DMS53 treated with DMSO at 0.1 percent for 48 hours (cell line): Measurements from ENCODE around the gene MUC20.
"Not testable (repeated sequence)": the region's sequence is repeated elsewhere in the genome, so short reads cannot be mapped to it uniquely, and the experiment has no call there.

Source experiments
- DNase-seq: peaks from one replicate; lab custom pipeline; 2025; ENCODE audit not compliant: unreplicated experiment; lab: John Stamatoyannopoulos, UW

The MUC20 gene

GRCh38 chr3:195728789-195729188, 8.0 kb downstream of the MUC20 start:
- not testable (repeated sequence) for DNase-seq

GRCh38 chr3:195729476-195730251, 8.9 kb downstream of the MUC20 start:
- DNase-seq = no peak

DNA sequence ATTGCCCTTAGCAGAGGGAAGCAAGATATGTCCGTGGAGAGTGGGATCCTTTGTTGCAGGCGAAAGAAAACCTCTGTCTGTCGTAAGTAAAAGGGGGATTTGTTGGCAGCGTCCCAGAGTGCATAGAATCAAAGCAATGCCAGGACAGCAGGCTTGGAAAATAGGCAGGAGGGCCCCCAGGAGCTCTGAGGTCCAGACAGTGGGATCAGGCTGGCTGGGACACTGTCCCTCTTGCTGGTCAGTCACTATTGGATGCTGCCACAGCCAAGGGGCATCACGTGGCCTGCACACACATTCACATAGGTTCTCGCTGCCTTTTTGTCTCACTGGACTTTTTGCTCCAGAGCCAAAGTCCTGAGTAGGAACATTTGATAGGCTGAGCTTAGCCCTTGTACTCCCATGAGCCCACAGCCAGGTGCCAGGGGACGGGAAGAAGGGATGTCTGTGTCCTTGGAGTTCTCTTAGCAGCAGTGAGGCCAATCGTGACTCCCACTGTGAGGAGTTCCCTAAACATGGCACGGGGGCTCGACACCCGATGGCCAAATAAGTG, 10.7 kb downstream of the MUC20 start:
- DNase-seq = no peak

DNA sequence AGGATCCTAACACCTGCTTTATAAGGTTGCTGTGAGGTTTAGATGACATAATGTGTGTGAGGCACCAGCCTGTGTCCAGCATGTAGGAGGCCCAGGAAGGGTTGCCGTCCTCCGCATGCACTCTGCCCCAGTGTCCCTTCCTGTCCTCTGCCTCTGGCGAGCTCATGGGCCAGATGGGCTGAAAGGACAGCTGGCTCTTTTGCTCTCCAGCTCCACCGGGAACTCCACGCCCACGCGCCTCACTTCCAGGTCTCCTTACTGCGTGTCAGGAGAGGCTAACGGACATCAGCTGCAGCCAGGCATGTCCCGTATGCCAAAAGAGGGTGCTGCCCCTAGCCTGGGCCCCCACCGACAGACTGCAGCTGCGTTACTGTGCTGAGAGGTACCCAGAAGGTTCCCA, 12.2 kb downstream of the MUC20 start:
- no peak for DNase-seq

DNA sequence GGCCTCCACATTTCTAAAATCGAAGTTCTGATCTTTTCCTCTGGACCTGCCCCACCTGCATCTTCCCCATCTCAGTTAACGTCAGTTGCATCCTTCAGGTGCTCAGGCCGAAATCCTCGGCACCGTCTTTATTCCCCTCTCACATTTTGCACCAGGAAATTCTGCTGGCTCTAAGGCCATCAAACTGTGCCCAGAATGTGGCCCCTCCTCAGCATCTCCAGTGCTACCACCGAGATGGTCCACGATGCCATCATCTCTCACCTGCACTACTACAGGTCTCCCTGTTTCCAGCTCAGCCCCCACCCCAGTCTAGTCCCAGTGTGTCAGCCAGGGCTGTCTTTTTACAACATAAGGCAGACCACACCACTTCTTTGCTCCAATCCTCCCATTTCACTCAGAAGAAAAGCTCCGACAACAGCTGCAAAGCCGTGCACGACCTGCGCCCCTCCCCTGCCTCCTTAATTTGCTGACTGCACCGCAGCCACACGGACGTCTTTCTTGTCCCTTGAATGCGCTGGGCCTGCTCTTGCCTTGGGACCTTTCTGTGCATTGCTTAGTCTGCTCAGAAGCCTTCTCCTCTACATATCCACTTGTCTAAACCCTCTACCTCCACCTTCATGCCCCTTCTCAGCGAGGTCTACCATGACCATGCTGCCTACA, 14.4 kb downstream of the MUC20 start:
- no peak for DNase-seq

DNA sequence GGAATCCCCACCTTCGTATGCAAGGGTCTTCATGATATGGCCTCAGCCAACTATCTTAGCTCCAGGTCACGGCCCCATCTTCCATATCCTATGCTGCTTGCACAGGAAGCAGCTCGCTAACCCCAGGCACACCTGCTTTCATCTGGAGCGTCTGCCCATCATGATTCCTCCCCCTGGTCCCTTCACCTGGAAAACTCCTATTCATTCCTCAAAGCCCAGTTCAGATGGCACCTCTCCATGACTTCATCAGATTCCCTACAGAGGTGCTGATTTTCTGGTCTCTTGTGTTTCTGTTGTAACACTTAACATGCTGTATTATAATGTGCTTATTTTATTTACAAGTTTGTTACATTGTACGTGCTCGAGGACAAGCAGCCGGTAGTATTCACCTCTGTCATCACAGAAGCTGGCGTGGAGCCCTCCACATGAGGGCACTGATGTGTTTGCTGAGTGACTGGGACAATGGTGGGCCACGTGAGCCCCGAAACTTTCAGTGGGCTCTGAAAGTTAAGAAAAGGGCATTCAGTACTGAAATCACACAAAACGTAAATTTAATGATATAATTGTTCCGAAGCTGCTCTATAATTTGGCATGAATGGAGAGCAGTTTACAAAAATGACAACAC, 16.2 kb downstream of the MUC20 start:
- DNase-seq = no peak

GRCh38 chr3:195737782-195738181, 17.0 kb downstream of the MUC20 start:
- not testable (repeated sequence) for DNase-seq

DNA sequence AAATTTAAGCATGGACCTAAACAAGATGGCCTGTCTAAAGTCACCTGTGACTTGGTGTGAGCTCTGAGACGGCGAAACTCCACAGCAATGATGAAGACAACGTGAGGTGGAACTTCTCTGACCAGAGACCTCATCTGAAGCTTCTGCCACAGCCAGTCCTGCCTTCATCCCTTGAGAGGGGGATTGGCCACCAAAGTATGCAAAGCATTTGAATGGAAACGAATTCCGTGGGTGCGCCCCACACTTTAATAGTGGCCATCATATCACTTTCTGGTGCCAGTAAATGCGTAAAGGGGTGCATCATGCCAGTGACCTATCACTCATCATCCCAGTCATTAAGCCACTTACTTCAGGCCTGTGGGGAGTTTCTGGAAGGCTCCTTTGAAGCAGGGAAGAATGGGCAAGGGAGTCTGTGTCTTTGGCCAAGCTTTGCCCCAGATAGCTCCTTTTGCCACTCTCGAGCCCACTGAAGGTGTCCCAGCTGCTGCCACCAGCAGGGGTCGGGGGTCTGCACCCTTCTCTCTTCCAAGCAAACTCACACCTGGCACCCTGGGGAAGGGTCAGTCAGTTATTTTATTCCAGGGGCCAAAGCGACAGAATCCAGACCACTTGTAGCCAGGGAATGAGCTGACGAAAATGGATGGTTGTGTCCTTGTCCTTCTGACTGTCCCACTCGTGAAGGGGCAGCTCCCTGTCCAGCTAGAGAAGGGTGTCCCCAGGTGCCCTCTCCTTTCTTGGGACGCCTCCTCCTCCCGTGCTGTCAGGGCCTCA, 17.7 kb downstream of the MUC20 start:
- DNase-seq = no peak

GRCh38 chr3:195739561-195740111, 18.9 kb downstream of the MUC20 start:
- no peak for DNase-seq

GRCh38 chr3:195744437-195744836, 23.7 kb downstream of the MUC20 start:
- DNase-seq = no peak

- DNase-seq = no peak
These were observed 25.6 kb downstream of the MUC20 start for GRCh38 chr3:195746346-195746745.

DNA sequence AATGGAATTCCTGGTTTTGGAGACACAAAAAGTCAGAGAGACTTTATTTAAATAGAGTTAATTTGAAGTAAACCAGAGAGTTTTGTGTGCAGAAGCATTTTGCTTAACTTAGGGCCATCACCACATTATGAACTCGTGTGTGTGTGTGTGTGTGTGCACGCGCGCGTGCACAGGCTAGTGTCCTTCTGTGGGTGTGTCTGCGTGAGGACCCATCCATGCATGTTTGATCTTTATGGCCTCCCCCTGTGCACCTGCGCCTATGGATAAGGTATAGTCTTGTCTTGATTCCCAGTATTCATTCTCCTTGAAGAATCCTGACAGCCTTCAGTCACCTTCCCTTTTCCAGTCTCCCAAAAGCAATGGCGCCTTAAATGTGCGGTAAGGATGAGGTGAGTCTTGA, 26.0 kb downstream of the MUC20 start:
- DNase-seq = no peak

DNA sequence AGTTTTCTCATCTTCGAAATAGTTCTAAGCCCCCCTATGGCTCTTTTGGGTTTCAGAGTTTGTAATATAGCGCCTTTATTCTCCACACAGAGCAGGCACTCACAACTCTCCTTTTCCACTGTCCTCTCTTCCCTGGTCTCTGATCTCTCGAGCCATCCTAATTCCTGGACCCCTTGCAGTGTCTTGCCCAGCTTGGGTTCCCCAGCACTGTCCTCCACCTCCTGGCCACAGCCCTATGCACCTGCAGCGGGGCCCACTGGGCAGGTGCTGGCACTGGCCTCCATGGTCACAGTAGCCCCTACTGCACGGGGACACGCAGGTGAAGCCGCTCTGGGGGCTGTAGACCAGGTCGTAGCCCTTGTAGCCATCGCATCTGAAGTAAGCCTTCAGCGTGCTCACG, 27.9 kb downstream of the MUC20 start:
- DNase-seq = no peak

- not testable (repeated sequence) for DNase-seq
These were observed 28.3 kb downstream of the MUC20 start for GRCh38 chr3:195749101-195749500.

- no peak for DNase-seq
These were observed 30.2 kb downstream of the MUC20 start for GRCh38 chr3:195750797-195751520.

GRCh38 chr3:195751560-195751959, 30.8 kb downstream of the MUC20 start:
- DNase-seq = peak; percentile 88

DNA sequence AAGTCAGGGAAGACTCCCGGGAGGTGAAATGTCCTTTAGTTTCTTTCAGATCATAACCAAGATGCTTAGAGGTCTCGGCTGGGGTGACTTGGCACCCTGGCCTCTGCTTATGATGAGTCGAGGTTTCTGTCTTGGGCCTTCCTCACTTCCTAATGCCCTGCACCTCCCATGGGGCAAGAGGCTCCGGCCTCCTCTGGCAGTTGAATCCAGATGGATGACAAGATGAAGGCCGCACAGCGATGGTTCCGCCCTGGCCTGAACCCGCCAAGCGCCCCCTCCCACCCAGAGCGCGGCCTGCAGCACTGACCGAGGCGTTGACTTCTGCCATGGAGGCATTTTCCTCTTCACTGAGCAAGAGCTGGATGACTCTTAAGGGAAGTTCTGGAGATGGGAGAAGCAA, 31.3 kb downstream of the MUC20 start:
- no peak for DNase-seq

GRCh38 chr3:195752546-195753331, 32.0 kb downstream of the MUC20 start:
- no peak for DNase-seq

- DNase-seq = no peak
These were observed 32.8 kb downstream of the MUC20 start for GRCh38 chr3:195753581-195753980.
